H1 (cell line): ENCODE data around the gene RASA1. TPM values are rescaled to one million over a fixed set of nuclear protein-coding genes. Genes with fewer than 3 reads are reported as not detected.

ENCODE experiments used
- CTCF ChIA-PET: fragments of 300-600 bp; sonication (Branson Sonifier 250); formaldehyde crosslinking; loops from one replicate; lab custom pipeline; 2021; ENCODE audit not compliant: partially characterized antibody; lab: Charles Lee
- POLR2A ChIA-PET: fragments of 300-600 bp; sonication (Branson Sonifier 250); formaldehyde crosslinking; loops from one replicate; lab custom pipeline; 2021; ENCODE audit warnings: inconsistent platforms; ENCODE audit not compliant: partially characterized antibody; lab: Charles Lee
- DNase-seq, 2 experiments: peaks; one replicate each; pipeline versions ENCODE4 v3.0.0 to v3.0.0-alpha.2; 2010 to 2022; ENCODE audit warnings: low spot score in 2 of 2, low read depth in 1 of 2, mixed read lengths in 1 of 2
- FAIRE-seq: peaks from 2 replicates; lab custom pipeline; 2011; peaks lifted over from hg19 to GRCh38; lab: Jason Lieb, UNC
- H2AFZ ChIP-seq: 2 replicates; pipeline ENCODE4 v1.8.1; 2012; ENCODE audit warnings: low read length, inconsistent platforms
- H2AK5ac ChIP-seq: 2 replicates; pipeline ENCODE4 v1.6.1; 2013; ENCODE audit warnings: low read depth, low read length
- H2BK120ac ChIP-seq: replicated peaks from 2 replicates; pipeline ENCODE3; 2013; ENCODE audit warnings: low read depth, low read length, inconsistent platforms
- H2BK12ac ChIP-seq: 2 replicates; pipeline ENCODE4 v1.6.1; 2013; ENCODE audit warnings: low read depth, low read length
- H2BK15ac ChIP-seq: 2 replicates; pipeline ENCODE4 v1.6.1; 2013; ENCODE audit warnings: low read length
- H2BK20ac ChIP-seq: 2 replicates; pipeline ENCODE4 v1.6.1; 2013; ENCODE audit warnings: low read length
- H2BK5ac ChIP-seq: 2 replicates; pipeline ENCODE4 v1.6.1; 2013; ENCODE audit warnings: low read depth, low read length
- H3K14ac ChIP-seq: 2 replicates; pipeline ENCODE4 v1.6.1; 2013; ENCODE audit warnings: inconsistent platforms; ENCODE audit not compliant: insufficient read length
- H3K18ac ChIP-seq: 2 replicates; pipeline ENCODE4 v1.6.1; 2013; ENCODE audit warnings: low read length; ENCODE audit errors: extremely low read depth
- H3K23ac ChIP-seq: 2 replicates; pipeline ENCODE4 v1.6.1; 2013; ENCODE audit warnings: inconsistent platforms; ENCODE audit not compliant: insufficient read length
- H3K23me2 ChIP-seq: 2 replicates; pipeline ENCODE4 v1.6.1; 2013; ENCODE audit warnings: low read depth, low read length
- H3K27ac ChIP-seq: 2 replicates; pipeline ENCODE4 v1.6.1; 2011; ENCODE audit warnings: low read depth, low read length, inconsistent platforms
- H3K27me3 ChIP-seq, 4 experiments: replicated peaks in 1 of 4; 1 replicate in 1 of 4; 2 replicates in 3 of 4; pipeline versions ENCODE4 v1.6.1 to v1.8.1; 2011 to 2013; ENCODE audit warnings: low read length in 3 of 4, mild to moderate bottlenecking in 3 of 4, inconsistent platforms in 2 of 4, mixed read lengths in 2 of 4, moderate library complexity in 1 of 4; ENCODE audit not compliant: control insufficient read depth in 3 of 4, insufficient read depth in 3 of 4; ENCODE audit errors: extremely low read depth in 1 of 4
- H3K36me3 ChIP-seq, 4 experiments: 2 replicates each; pipeline versions ENCODE4 v1.6.1 to v1.8.1; 2011 to 2013; ENCODE audit warnings: mild to moderate bottlenecking in 4 of 4, low read length in 3 of 4, moderate library complexity in 2 of 4, control low read depth in 1 of 4, inconsistent platforms in 1 of 4; ENCODE audit not compliant: insufficient read depth in 4 of 4, control insufficient read depth in 2 of 4
- H3K4ac ChIP-seq: replicated peaks from 2 replicates; pipeline ENCODE3; 2013; ENCODE audit warnings: low read length, low read depth, mixed read lengths, inconsistent platforms; ENCODE audit not compliant: insufficient read length
- H3K4me1 ChIP-seq, 4 experiments: replicated peaks in 1 of 4; 1 replicate in 1 of 4; 2 replicates in 3 of 4; pipeline versions ENCODE4 v1.6.1 to v1.8.1; 2011 to 2013; ENCODE audit warnings: low read length in 3 of 4, inconsistent platforms in 2 of 4, mixed read lengths in 1 of 4; ENCODE audit not compliant: insufficient read depth in 4 of 4, control insufficient read depth in 3 of 4
- H3K4me2 ChIP-seq, 2 experiments: 2 replicates each; pipeline versions ENCODE4 v1.6.1 to v1.8.1; 2011 to 2013; ENCODE audit warnings: low read depth in 2 of 2, low read length in 2 of 2, control low read depth in 1 of 2, inconsistent platforms in 1 of 2, mild to moderate bottlenecking in 1 of 2; ENCODE audit not compliant: insufficient read depth in 1 of 2
- H3K4me3 ChIP-seq, 4 experiments: fragments of 200-600, 300-600 bp in 1 of 4; sonication (generic), shearing (Covaris generic), sonication (Bioruptor Twin) in 1 of 4; 2 replicates each; pipeline versions ENCODE4 v1.5.1 to v1.8.1; 2011 to 2016; ENCODE audit warnings: low read length in 4 of 4, low read depth in 3 of 4, control low read depth in 2 of 4, inconsistent platforms in 2 of 4, mild to moderate bottlenecking in 2 of 4, mixed read lengths in 1 of 4, moderate library complexity in 1 of 4; ENCODE audit not compliant: insufficient read depth in 2 of 4; ENCODE audit errors: extremely low read depth in 1 of 4
- H3K56ac ChIP-seq: replicated peaks from 2 replicates; pipeline ENCODE3; 2013; ENCODE audit warnings: low read depth, mild to moderate bottlenecking, mixed read lengths, low read length, inconsistent platforms; ENCODE audit not compliant: insufficient read length
- H3K79me1 ChIP-seq: 2 replicates; pipeline ENCODE4 v1.6.1; 2013; ENCODE audit warnings: low read depth, low read length, control low read depth
- H3K79me2 ChIP-seq, 2 experiments: 2 replicates each; pipeline versions ENCODE4 v1.6.1 to v1.8.1; 2012 to 2013; ENCODE audit warnings: low read length in 2 of 2, mild to moderate bottlenecking in 2 of 2, inconsistent platforms in 1 of 2; ENCODE audit not compliant: insufficient read depth in 2 of 2, control insufficient read depth in 1 of 2
- H3K9ac ChIP-seq, 4 experiments: replicated peaks in 1 of 4; 1 replicate in 1 of 4; 2 replicates in 3 of 4; pipeline versions ENCODE4 v1.6.1 to v1.8.1; 2011 to 2013; ENCODE audit warnings: low read depth in 3 of 4, low read length in 3 of 4, control low read depth in 2 of 4, mild to moderate bottlenecking in 2 of 4, moderate library complexity in 2 of 4, inconsistent platforms in 1 of 4; ENCODE audit errors: extremely low read depth in 1 of 4
- H3K9me3 ChIP-seq, 2 experiments: 2 replicates each; pipeline versions ENCODE4 v1.6.1 to v1.8.1; 2012 to 2013; ENCODE audit warnings: mild to moderate bottlenecking in 2 of 2, moderate library complexity in 2 of 2, control low read depth in 1 of 2, inconsistent platforms in 1 of 2, low read depth in 1 of 2, low read length in 1 of 2, mixed read lengths in 1 of 2; ENCODE audit not compliant: insufficient read depth in 2 of 2
- H4K20me1 ChIP-seq, 2 experiments: replicated peaks in 1 of 2; 2 replicates each; pipeline versions ENCODE3 to v1.8.1; 2011 to 2013; ENCODE audit warnings: inconsistent platforms in 2 of 2, low read length in 2 of 2, mild to moderate bottlenecking in 1 of 2; ENCODE audit not compliant: insufficient read depth in 2 of 2, control insufficient read depth in 1 of 2
- H4K5ac ChIP-seq: 2 replicates; pipeline ENCODE4 v1.6.1; 2013; ENCODE audit warnings: low read length, low read depth, mixed read lengths, inconsistent platforms; ENCODE audit not compliant: insufficient read length
- H4K8ac ChIP-seq: 2 replicates; pipeline ENCODE4 v1.8.0; 2013; ENCODE audit warnings: mild to moderate bottlenecking, moderate library complexity, low read length, inconsistent platforms; ENCODE audit not compliant: insufficient read depth; ENCODE audit errors: extremely low read depth
- H4K91ac ChIP-seq: replicated peaks from 2 replicates; pipeline ENCODE3; 2013; ENCODE audit warnings: low read length, mixed read lengths, inconsistent platforms; ENCODE audit not compliant: insufficient read length
- SIX5 ChIP-seq: IDR thresholded peaks from 2 replicates; pipeline ENCODE4 v1.6.1; 2011; ENCODE audit warnings: mild to moderate bottlenecking, low read depth, low read length
- WGBS, 2 experiments: shearing (Covaris generic) in 1 of 2; methylation state at CpG; one replicate each; pipeline versions ENCODE4 v1.1.6 to v1.1.7; 2013 to 2015; ENCODE audit warnings: low lambda C conversion rate in 2 of 2, mixed read lengths in 2 of 2, inconsistent platforms in 1 of 2, low coverage in 1 of 2, missing lambda C conversion rate in 1 of 2; ENCODE audit not compliant: insufficient replicate concordance in 2 of 2, insufficient coverage in 1 of 2, insufficient read length in 1 of 2; ENCODE audit errors: extremely low coverage in 1 of 2, missing lambda C conversion rate in 1 of 2; 5-methylcytosine and 5-hydroxymethylcytosine counted together
- polyA plus RNA-seq, 7 experiments: library from polyadenylated mRNA; depleted of rRNA in 3 of 7; stranded (reverse) in 5 of 7; unstranded in 2 of 7; fragments of >200 nt in 5 of 7; fragments of 200-250 nt in 2 of 7; gene quantifications; 1 replicate in 5 of 7; 2 replicates in 1 of 7; 4 replicates in 1 of 7; pipeline versions ENCODE4 v1.2.1 to v1.2.3, GENCODE V29; 2011 to 2013; ENCODE audit warnings: missing spikeins in 2 of 7, mixed read lengths in 2 of 7
- total RNA-seq: library from RNA; stranded (reverse); fragmentation: NEBNext Ultra II Directional; extraction: Animal tissue kit (Norgen Biotek cat#: 25700); gene quantifications from 2 replicates; pipeline ENCODE4 v1.2.1, GENCODE V29; 2021

RASA1 gene
- total and polyA plus RNA-seq, 2 of the 8 experiments (the other 6 are each of a cell fraction or from before 2014, with no cell fraction given) = 15.9 to 33.8 TPM

- no peak overlapping the region for H3K14ac ChIP-seq
- no peak for TF ChIP-seq SIX5
- TF ChIP-seq, all 59 proteins: peak for 0
- CTCF ChIA-PET = no interaction called here
- no peak overlapping the region for H4K91ac ChIP-seq
- H3K4me1 ChIP-seq = no peaks in the 10 kb centered on the region
- H4K20me1 ChIP-seq = peaks cover 0 to 2% of the 10 kb centered on the region in 2 experiments
- H3K36me3 ChIP-seq = peaks cover 18 to 86% (median 48%) of the 10 kb centered on the region in 4 experiments
- FAIRE-seq (no peak), DNase-seq (no peak)
- no peak overlapping the region for H3K4me3 ChIP-seq
- H3K9me3 ChIP-seq = no peaks in the 10 kb centered on the region
- no peak overlapping the region for H3K56ac ChIP-seq
- no peak overlapping the region for H2BK120ac ChIP-seq
- no peak overlapping the region for H2AFZ ChIP-seq
- no peak overlapping the region for H3K27ac ChIP-seq
- no peak overlapping the region for H2AK5ac ChIP-seq
- H2BK15ac ChIP-seq = no peak overlapping the region
- H2BK5ac ChIP-seq = no peak overlapping the region
- no peak overlapping the region for H4K8ac ChIP-seq
- no peak overlapping the region for H3K23ac ChIP-seq
- H3K23me2 ChIP-seq = no peaks in the 10 kb centered on the region
- no peak overlapping the region for H3K4me2 ChIP-seq
- H4K5ac ChIP-seq = no peak overlapping the region
- WGBS, 2 experiments = 98% methylated on average over 2 of the region's 2 CpGs; no CpG with 5 or more reads in 1 of the 2 experiments
- no peak overlapping the region for H3K9ac ChIP-seq
- no peak overlapping the region for H3K4ac ChIP-seq
- POLR2A ChIA-PET = interaction anchor here (0.9 to 1.3 kb wide), 2 partner anchors 7 to 9 kb away, joined by 3 read pairs; no protein-coding TSS in a partner anchor
- no peak overlapping the region for H3K18ac ChIP-seq
- H2BK12ac ChIP-seq = no peak overlapping the region
- H2BK20ac ChIP-seq = no peak overlapping the region
- no peaks in the 10 kb centered on the region for H3K79me2 ChIP-seq
- H3K27me3 ChIP-seq = no peaks in the 10 kb centered on the region
- H3K79me1 ChIP-seq = no peaks in the 10 kb centered on the region
Measured at GRCh38 chr5:87404359-87404758, 136.7 kb downstream of the RASA1 start.
